Measurements from ENCODE around the gene TPRN.

The TPRN gene

DNA sequence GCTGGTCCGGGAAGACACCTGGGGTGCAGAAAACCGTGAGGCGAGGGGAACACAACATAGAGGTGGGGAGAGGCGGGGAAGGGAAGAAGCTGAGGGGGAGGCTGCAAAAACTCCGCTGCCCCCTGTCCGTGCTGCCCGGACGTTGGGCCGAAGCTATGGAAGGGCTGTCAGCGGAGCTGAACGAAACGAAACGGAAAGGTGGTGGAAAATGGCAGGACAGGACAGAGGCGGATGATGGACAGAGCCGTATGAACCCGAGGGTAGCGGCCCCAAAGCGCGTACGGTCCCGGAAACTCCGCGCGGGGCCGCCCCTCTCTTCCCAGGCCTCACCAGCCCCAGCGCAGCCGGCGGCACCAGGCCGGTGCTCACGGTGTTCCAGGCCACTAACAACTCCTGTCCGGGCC, 12.5 kb downstream of the TPRN start:
- DNase-seq = no peak

DNA sequence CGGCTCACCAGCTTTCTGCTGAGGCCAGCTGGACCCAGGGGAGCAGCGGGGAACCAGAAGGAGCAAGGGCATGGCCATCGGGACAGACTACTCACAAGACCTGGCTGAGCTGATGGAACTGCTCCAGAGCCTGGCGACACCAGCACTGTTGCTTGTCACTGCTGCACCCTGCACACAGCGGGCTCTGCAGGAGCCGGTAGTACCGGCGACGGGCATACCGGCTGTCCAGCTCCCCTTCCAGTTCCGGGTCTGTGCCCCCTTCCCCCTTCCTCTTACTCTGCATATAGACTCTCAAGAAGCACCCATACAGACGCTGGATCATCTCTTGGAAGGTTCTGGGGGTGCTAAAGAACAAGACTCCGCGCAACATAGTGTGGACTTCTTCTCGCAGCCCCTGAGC, 13.2 kb downstream of the TPRN start:
- no peak for DNase-seq

DNA sequence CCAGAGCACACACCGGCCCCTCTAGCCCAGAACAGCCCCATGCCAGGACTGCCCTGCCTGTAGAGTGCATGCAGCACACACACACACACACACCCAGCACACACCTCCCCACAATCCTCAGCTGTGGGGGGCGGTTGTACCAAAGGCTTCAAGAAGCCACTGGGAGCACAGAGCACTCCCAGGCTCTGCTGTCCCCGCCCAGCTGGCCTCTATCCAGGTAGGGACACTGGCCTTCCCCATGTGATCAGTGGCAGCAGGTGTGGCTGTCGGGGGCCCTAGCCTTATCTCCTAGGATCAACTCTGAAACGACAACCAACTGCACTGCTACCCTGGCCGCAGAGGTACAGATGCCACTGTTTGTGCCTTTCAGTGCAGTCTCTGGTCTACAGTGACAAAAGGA, 14.2 kb downstream of the TPRN start:
- no peak for DNase-seq

DNA sequence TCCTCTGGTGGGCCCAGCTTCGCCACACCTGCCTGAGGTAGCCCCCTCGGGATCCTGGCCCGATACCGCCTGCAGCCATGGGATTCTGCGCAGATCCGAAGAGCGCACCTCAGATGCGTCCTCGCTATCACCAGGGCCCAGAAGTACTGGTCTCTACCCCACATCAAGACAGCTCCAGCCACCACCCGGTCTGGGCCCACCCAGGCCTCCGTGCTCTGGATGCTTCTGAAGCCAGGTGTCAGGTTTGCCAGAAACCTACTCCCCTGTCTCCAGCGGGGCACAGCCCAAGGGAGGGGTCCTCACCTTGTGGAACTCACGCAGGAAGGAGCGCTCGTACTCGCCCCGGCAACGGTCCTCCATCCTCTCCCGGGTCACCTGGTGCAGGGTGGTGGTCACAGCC, 14.6 kb downstream of the TPRN start:
- no peak for DNase-seq

DNA sequence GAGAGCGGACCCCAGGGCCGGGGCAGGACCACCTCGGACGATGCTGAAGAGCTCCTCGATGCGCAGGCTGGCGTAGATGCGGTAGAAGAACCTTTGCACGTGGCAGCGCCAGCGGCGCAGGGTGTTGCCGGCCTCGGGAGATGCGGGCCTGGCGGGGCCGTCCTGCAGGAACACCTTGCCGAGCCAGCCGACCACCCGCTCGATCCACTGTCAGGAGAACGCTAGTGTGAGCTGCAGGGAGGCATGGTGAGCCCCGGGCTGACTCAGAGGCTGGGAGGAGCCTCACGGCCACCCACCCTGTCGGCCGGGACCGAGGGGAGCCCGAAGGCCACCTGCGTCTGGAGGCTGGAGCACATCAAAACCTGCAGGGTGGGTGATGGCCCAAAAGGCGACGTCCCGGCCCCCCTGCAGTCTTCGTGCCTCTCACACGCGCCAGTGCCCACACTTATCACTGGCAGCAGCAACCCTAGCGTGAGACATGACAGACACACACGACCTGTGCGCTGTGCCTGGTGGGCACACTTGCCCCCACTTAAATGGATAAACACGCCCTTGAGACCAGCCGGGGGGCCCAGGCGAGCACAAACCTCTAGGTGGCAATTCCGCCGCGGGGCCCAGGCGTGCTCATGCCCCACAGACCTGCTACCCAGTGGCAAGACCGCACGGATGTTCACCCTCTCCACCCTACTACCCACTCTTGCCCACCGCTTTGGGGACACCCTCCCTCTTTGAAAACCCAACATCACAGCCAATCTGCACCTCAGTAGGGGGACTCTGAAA, 15.5 kb downstream of the TPRN start:
- DNase-seq = no peak

DNA sequence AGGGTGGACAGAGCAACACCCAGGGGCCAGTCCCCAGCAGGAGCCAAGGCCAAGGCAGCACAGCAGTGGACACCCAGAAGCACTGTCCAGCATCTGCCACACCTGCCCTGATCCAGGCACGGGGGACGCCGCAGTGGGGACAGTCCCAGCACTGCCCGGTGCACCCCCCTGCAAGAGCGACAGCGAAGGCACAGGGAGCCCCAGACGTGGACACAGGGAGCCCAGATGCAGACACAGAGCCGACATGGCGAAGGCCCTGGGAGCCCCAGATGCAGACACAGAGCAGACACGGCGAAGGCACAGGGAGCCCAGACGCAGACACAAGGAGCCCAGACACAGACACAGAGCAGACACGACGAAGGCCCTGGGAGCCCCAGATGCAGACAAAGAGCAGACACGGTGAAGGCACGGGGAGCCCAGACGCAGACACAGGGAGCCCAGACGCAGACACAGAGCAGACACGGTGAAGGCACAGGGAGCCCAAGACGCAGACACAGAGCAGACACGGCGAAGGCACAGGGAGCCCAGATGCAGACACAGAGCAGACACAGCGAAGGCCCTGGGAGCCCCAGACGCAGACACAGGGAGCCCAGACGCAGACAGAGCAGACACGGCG, 16.5 kb downstream of the TPRN start:
- DNase-seq = no peak

DNA sequence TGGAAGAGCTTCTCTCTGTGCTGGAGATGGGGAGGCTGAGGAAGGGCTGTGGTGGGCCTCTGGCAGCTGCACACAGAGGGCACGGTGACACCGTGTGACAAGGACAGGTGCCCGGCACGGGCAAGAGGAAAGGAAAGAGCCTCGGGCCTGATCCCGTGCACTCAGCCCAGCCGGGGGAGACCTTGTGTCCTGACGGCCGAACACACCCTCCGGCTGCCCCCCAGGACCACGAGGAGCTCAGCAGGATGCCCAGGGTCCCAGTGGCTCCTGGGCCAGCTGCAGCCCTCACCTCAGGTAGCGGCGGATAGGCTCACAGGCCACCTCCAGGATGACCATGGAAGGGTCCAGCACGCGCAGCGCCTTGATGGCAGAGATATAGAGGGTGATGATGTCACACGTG, 17.7 kb downstream of the TPRN start:
- DNase-seq = no peak

DNA sequence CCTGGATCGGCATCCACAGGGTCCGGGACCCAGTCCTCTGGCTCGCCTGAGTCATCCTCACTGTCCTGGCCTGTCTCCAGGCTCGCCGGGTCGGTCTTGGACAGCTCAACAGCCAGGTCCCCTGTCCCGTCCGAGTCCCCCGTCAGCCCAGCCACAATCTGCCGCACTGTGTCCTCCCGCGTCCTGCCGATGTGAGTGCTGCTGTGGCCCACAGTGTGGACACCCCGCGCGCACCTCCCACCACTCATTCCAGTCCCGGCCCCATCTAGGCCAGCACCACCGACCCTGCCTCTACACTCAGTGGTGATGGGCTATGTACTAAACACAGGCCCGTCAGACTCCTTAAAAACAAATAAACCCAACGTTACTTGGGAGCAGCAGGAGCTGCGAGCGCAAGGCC, 18.9 kb downstream of the TPRN start:
- no peak for DNase-seq

DNA sequence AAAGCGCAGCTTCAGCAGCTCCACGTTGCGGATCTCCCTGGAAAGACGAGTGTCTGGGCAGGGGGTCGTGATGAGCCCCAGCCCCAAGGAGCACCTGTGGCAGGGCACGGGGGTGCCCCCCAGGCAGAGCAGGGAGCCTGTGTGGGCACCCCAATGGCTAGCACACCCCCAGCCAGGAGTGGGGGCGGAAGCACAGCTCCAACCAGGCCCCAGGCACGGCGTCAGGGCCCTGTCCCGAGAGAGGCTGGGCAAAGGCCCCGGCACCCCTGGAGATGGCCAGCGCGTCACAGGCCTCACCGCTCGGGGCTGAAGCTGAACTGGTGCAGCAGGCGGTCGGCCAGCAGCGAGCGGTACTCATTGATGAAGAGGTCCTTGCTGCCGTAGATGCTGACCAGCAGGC, 20.1 kb downstream of the TPRN start:
- no peak for DNase-seq

DNA sequence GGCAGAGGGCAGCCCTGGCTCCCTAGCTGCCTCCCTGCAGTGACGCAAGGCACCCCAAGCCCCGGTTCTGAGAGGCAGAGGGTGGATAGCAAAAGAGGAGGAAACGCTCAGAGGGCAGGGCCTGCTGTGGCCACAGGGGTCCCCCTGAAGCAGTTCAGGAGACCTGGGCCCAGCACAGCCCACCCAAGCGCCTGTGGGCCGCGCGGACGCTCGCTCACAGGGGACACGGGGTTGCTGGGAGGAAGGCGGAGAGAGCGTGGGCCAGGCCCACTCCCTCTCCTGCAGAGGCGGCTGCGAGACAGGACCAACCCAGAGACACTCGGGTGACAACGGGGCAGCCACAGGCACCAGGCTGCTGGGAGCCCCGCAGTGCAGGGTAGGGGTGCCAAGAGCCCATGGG, 20.8 kb downstream of the TPRN start:
- DNase-seq = no peak

DNA sequence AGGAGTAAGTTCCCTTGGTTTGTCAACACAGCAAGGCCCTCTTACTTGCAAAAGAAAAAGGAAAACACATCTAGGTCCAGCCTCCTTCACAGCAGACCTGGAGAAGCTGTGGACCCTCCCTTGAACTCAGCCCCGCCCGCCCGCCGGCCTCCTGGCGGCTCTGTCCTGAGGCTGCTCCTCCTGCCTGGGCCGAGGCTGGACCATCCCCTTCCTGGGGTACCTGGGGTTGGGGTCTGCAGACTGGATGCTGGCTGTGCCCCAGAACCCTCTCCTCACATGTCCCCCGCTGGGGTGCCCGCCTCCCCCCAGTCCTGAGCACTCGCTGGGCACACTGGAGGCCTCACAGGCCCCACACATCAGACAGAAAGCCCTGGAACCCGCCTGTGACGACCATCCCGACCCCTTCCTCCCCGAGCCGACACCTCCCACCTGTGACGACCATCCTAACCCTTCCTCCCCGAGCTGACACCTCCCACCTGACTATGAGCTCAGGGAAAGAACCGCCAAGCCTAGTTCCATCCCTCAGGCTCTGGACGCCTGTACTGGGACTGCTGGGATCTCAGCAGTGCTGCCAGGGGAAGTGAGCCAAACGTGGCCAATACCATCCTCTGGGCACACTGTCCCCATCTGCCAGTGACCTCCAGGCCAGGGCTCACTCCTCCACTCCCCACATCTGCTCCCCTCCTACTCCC, 21.5 kb downstream of the TPRN start:
- no peak for DNase-seq

DNA sequence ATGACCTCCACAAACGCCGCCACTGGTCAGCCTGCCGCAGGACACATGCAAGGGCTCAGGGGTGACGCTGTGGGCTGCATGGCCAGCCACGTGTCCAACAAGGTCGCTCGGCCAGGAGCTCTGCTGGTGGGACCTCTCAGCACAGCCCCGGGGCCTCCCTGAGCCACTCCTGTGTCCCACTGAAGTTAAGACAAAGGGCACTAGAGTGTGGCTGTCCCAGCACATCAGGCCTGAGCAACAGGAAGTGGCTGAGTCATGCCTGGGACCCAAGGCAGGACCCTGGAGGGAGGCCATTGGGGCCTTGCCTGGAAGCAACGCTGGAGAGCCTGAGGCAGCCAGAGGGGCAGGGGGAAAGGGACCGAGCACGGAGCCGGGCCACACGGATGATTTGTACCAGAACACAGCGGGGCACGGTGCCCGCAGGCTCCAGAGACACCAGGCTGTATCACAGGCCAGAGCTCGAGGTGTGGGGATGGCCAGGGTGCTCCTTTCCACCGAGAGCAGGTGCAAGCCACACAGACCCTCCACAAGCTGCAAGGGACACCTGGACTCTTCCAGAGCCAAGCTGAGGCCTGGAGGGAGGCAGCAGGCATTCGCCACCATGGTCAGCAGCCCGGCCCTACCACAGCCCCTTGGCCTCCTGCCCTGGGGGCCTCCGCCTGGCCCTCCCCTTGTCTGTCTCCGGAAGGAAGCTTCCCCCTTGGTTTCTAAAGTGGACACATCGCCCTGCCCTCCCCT, 22.2 kb downstream of the TPRN start:
- no peak for DNase-seq

DNA sequence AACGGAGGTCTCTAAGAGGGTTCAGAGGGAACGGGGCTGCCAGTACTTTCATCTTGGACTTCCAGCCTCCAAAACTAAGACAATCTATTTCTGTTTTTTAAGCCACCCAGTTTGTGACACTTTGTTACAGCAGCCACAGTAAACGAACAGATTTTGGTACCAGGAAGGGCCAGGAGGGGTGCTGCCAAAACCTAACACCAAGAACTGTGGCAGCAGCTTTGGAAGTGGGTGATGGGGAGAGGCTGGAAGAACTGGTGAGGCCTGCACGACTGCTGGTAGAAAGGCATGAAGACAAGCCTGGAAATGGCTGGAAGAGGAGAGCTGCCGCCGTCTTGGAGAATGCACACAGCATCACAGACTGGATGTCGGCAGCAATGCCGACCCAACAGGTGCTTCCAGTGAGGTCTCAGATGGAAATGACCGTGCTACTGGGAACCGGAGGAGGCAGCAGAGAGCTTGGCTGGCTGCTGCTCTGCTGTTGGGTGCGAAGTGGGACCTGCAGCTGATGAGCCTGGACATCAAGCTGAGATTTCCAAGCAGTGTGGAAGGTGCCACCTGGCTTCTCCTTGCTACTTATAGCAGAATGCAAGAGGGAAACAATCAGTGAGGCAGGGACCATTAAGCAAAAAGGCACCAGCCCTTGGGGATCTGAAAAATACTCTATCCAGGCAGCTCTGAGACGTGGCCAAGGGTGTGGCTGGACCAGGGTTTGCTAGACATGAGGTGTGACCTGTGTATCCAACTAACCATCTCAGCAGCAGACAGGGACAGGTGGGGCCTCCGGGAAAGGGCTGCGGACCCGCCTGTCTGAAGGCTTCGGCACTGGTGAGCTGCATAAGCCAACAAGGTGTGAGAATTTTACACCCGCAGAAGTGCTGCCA, 24.0 kb downstream of the TPRN start:
- DNase-seq = peak; percentile 37

DNA sequence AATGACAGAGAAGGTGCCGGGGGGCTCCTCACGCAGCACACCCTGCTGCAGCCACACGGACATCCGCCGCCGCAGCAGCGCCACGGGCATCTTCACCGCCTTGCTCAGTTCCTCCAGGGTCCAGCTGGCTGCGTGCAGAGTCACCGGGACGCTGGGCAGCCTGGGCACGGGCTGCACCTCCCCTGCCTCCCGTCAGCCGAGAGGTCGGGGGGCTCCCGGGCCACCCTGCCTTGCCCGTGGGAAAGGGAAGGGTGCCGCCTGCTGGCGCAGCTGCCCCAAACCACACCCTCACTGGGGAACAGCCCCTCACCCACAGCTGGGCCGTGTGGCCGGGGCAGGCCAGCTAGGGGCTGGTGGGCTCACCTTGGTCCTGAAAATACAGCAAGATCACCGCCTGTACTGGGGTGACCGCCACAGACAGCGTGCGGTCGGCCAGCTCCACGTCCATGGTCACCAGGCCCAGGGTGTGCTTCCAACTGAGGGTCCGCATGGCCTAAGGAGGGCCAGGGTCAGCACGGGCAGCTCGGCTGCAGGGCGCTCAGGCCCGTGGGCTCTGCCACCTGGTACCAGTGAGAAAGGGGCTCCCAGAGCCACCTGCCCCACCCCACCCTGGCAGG, 25.1 kb downstream of the TPRN start:
- no peak for DNase-seq

DNA sequence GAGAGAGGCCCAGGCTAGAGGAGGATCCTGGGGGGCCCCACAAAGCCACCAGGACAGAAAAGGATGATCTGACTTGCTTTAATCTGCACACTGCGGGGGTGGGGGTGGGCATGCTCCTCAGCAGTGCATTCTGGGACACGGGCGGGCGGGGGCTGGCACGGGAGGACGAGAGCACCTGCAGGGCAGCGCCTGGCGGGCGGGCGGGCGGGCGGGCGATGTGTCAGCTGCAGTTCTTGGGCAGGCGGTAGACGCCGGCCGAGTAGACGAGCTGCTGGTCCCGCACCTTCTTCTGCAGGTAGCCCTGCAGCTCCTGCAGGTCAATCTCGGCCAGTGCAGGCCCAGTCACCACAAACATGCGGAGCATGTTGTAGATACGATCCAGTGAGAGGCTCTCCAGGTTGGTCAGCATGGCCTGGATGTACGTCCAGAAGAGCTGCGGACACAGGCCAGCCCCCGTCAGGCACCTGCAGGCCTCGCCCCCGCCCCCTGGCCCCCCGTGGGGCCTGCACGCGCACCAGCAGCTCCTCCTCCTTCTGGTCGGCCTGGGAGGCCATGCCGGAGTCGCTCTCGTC, 25.7 kb downstream of the TPRN start:
- DNase-seq = no peak

DNA sequence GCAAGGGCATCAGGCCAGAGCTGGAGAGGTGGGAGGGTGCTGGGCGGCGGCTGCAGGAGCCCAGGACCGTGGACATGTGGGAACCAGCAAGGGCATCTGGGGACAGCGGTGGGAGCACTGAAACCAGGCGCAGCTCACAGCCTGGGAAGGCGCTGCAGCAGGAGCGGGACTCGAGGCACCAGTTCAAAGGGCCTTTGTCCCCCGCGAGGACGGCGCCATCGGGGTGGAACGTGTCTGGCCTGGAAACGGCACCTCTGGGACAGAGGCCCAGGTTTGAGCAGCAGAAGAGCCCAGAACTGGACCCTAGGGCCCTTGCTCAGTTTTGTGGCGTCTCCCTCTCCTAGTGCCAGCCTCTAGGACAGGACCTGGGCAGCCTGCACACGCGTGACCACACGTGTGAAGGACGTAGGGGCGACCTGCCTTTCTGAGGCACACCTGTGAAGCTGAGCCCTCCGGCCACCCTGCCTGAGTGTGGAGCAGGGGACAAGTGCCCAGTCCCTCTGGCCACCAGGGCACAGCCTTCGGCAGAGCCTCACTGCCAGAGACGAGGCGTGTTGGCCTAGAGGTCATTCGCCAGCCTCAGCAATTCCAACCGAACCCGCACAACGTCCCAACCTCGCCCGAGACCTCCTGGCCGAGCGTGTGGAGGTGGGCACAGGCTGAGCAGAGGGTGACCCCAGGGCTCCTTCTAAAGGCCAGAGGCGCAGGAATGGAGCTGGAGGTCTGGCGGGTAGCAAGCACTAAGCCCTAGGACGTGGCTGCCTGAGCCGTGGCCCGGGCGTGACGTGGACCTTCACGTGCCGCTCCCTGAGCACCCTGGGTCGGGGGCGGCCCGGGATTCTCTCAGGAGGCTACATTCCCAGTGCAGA, 26.5 kb downstream of the TPRN start:
- DNase-seq = no peak

DNA sequence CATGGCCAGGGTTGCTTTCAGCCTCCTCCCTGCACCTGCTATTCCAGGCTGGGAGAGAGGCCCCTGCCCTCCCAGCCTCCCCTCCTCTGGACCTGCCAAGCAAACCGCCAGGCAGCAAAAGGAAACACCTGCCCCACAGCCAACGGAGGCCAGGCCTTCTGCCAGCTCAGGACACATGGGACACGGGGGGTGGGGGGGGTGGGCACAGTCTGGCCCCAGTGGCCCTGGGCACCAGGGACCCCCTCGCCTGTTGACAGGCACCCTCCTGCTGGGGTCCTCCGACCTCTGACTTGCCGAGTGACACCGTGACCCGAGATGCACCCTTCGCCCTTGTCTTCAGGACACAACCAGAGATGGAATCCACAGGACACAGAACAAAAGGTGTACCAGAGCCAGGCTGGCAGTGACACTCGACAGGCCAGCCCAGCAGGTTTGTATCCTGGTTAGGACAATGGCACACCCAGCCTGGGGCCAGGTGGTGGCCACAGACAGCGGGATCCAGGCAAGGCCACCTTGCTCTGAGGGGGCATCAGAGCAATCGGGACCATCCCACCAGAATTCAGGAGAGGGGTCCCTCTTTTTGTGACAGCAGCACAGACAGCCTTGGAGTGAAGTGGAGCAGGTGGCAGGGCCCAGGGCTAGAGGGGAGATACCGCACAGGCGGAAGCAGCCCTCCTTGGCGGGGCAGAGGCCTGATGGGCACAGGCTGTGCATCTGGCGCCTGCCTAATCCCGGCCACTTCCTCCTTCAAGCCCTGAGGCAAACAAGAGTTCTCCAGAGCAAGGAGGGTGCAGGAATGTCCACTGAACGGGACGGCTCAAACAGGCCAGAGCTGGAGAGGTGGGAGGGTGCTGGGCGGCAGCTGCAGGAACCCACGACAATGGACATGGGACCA, 27.4 kb downstream of the TPRN start:
- DNase-seq = no peak

DNA sequence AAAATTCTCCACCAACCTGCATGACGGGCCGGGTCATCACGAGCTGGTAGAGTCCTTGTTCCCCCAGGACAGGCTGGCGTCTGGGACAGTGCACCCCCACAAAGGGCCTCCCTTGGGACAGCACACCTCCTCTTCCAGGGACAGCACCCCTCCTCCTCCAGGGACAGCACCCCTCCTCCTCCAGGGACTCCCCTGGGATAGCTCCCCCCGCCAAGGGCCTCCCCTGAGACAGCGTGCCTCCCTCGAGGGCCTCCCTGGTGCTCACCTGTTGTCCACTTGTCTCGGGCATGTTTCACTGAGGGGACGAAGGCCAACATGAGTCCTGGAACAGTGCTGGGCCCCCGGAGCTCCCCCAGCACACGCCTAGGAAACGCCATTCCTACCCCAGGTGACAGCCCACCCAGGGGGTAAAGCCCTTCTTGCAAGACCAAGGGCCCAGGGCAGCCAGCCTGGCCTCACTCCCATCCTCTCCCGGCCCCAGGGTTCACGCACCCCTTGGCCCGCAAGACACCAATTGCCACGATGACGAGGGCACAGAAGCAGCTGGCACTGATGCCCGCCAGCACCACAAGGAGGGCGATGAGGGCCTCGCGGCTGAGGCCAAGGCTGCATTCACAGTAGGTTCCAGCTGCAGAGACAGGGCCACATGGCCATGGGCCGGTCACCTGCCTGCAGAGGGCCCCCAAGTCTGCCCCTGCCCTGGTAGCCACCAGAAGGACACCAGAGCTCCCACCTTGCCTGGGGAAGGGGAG, 29.2 kb downstream of the TPRN start:
- no peak for DNase-seq
